Superior temporal gyrus (tissue), 1 donor: ENCODE measurements around the gene MRPS2.
"Not testable (repeated sequence)": the region's sequence is repeated elsewhere in the genome, so short reads cannot be mapped to it uniquely, and the experiment has no call there.

Experiments used
- DNase-seq: peaks from one replicate; pipeline ENCODE4 v3.0.0-alpha.2; 2016; ENCODE audit errors: extremely low spot score

The MRPS2 gene

GRCh38 chr9:135500525-135501260 is at the start of gene MRPS2:
Gene MRPS2 (plus strand): TSS chr9:135500682. CDS start chr9:135500711, 29 bp downstream.
- DNase-seq = peak; percentile 84

GRCh38 chr9:135450956-135451355 is 49.5 kb upstream of the MRPS2 start:
- no peak for DNase-seq

GRCh38 chr9:135451909-135452308 is 48.6 kb upstream of the MRPS2 start:
- DNase-seq = not testable (repeated sequence)

GRCh38 chr9:135454737-135455136 is 45.7 kb upstream of the MRPS2 start:
- no peak for DNase-seq

- no peak for DNase-seq
Observed at GRCh38 chr9:135455401-135456030, 45.0 kb upstream of the MRPS2 start.

GRCh38 chr9:135456436-135457104 is 43.9 kb upstream of the MRPS2 start:
- no peak for DNase-seq

GRCh38 chr9:135458478-135458877 is 42.0 kb upstream of the MRPS2 start:
- DNase-seq = not testable (repeated sequence)

GRCh38 chr9:135461936-135462335 is 38.5 kb upstream of the MRPS2 start:
- no peak for DNase-seq

- DNase-seq = no peak
Observed at GRCh38 chr9:135463140-135463539, 37.3 kb upstream of the MRPS2 start.

- no peak for DNase-seq
Observed at GRCh38 chr9:135464181-135464580, 36.3 kb upstream of the MRPS2 start.

- DNase-seq = no peak
Observed at GRCh38 chr9:135468854-135469521, 31.5 kb upstream of the MRPS2 start.

- no peak for DNase-seq
Observed at GRCh38 chr9:135471791-135472640, 28.5 kb upstream of the MRPS2 start.

GRCh38 chr9:135473972-135474543 is 26.4 kb upstream of the MRPS2 start:
- no peak for DNase-seq

- DNase-seq = peak; percentile 52
Observed at GRCh38 chr9:135474915-135475314, 25.6 kb upstream of the MRPS2 start.

GRCh38 chr9:135476561-135477355 is 23.7 kb upstream of the MRPS2 start:
- no peak for DNase-seq

GRCh38 chr9:135478191-135478590 is 22.3 kb upstream of the MRPS2 start:
- DNase-seq = no peak

- peak; percentile 35 for DNase-seq
Observed at GRCh38 chr9:135478829-135479468, 21.5 kb upstream of the MRPS2 start.

- DNase-seq = no peak
Observed at GRCh38 chr9:135479469-135480052, 20.9 kb upstream of the MRPS2 start, which contains the start of gene PPP1R26. Gene PPP1R26 (plus strand): TSS chr9:135479782. CDS start chr9:135484511, 4,729 bp downstream.
